Measurements from ENCODE around the gene CACNA2D3.

Gene CACNA2D3

DNA sequence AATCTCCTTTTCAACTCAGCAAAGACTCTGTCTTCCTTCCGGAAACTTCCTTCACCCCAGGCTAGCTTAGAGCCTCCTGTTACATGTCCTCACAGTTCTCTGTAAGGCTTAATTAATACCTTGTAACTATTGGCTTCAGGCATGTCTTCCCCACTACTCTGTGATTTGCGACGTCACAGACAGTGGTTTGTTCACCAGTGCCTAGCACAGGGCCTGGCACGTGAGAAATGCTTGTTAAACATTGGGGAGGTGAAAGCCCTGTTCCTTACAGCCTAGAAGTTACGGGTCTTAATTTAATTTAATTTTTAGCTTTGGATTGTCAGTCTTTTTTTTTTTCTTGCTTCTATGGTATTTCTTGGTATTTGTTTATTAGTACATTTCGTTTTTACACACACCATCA lies 36.4 kb upstream of the CACNA2D3 start:
- no peaks in the 10 kb centered on the region for H3K36me3 ChIP-seq
- H3K9me3 ChIP-seq (ENCODE audit: severe bottlenecking) = no peaks in the 10 kb centered on the region
- TF ChIP-seq, protein P1, sequence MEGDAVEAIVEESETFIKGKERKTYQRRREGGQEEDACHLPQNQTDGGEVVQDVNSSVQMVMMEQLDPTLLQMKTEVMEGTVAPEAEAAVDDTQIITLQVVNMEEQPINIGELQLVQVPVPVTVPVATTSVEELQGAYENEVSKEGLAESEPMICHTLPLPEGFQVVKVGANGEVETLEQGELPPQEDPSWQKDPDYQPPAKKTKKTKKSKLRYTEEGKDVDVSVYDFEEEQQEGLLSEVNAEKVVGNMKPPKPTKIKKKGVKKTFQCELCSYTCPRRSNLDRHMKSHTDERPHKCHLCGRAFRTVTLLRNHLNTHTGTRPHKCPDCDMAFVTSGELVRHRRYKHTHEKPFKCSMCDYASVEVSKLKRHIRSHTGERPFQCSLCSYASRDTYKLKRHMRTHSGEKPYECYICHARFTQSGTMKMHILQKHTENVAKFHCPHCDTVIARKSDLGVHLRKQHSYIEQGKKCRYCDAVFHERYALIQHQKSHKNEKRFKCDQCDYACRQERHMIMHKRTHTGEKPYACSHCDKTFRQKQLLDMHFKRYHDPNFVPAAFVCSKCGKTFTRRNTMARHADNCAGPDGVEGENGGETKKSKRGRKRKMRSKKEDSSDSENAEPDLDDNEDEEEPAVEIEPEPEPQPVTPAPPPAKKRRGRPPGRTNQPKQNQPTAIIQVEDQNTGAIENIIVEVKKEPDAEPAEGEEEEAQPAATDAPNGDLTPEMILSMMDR (IDR thresholded peaks at IDR 0.05; ENCODE audit: low read depth, low read length) = no peak
- DNase-seq = no peak
- H3K4me3 ChIP-seq (ENCODE audit: low read depth, low read length) = no peak overlapping the region
- no peak overlapping the region for H3K27ac ChIP-seq
- no peaks in the 10 kb centered on the region for H3K27me3 ChIP-seq (ENCODE audit: insufficient read depth, low read depth, severe bottlenecking)

DNA sequence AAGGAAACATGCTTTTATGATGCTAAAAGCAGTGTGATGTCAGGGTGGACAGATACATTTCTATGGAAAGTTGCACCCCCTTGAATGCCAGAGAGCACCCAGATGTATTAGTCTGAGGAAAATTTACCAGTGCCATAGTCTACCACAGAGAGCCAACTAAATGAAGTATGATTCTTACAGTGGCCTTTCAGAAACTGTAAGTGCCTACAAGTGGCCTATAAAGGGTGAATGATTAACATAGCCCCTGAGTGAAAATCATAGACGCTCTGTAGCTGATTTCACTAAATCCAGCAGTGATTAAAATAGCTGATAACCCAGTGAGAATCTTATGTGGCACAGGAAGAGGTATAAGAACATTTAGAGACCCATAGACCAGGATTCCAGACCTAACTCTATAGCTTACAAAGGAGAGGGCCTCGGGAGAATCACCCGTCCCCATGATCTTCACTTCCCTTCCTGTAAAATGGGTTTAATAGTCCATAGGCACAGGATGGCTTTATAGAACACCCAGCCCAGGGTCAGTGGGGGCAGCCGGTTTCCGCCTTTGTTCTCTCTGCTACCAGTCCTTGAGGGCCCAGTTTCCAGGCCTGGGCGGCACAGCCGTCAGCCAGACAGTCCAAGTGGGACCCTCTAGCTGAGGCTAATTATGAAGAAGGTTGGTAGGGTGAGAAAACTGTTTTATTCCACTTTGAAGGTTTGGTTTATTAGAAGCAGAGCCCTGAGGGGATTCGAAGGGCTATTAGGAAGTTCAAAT lies 35.5 kb upstream of the CACNA2D3 start:
- no peaks in the 10 kb centered on the region for H3K9me3 ChIP-seq (ENCODE audit: severe bottlenecking)
- DNase-seq = no peak
- H3K27ac ChIP-seq = no peak overlapping the region
- H3K36me3 ChIP-seq = no peaks in the 10 kb centered on the region
- TF ChIP-seq, protein P1 (IDR thresholded peaks at IDR 0.05; ENCODE audit: low read depth, low read length) = no peak
- H3K4me3 ChIP-seq (ENCODE audit: low read depth, low read length) = no peak overlapping the region
- no peaks in the 10 kb centered on the region for H3K27me3 ChIP-seq (ENCODE audit: insufficient read depth, low read depth, severe bottlenecking)

DNA sequence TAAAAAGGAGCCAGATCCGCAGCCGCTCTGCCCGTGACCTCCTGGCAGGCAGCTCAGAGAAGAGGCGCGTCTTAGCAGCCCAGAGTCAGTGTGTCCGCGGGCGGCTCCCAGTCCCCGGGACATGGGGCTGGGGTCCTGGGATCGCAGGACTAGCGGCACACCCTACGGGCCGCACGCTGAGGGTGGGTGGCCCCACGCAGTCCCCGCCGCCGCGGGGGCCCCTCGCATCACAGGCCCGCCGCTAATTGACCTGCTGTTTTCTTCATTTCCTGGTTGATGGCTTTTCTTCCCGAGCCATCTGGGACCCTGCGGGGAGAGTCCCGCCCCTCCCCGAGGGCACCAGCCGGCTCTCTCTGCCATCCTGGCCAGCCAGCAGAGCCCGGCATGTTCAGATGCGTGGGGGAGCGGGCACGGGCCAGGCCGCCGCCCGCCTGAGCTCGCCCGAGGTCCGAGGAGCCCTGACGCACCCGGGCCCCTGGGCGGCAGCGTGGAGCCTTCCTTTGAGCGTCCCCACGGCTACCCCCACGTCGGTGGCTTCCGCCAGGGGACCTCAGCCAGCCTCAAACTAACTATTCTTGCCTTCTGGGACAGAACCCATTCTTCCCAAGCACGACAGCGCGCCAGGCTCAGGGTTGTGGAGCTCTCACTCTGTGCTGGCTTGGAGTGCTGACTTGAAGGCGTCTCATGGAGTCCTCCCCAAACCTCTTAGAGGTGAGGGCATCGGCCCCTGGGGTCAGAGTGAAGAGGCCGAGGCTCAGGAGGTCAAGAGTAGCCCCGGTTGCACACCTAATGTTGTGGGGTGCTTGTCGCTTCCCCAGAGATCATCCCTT lies 34.6 kb upstream of the CACNA2D3 start:
- Histone ChIP-seq H3K27ac (no peak overlapping the region), H3K4me3 (ENCODE audit: low read depth, low read length) (no peak overlapping the region), H3K27me3 (ENCODE audit: insufficient read depth, low read depth, severe bottlenecking) (no peaks in the 10 kb centered on the region), H3K9me3 (ENCODE audit: severe bottlenecking) (no peaks in the 10 kb centered on the region), H3K36me3 (no peaks in the 10 kb centered on the region)
- DNase-seq = no peak
- TF ChIP-seq, protein P1 (IDR thresholded peaks at IDR 0.05; ENCODE audit: low read depth, low read length) = no peak

DNA sequence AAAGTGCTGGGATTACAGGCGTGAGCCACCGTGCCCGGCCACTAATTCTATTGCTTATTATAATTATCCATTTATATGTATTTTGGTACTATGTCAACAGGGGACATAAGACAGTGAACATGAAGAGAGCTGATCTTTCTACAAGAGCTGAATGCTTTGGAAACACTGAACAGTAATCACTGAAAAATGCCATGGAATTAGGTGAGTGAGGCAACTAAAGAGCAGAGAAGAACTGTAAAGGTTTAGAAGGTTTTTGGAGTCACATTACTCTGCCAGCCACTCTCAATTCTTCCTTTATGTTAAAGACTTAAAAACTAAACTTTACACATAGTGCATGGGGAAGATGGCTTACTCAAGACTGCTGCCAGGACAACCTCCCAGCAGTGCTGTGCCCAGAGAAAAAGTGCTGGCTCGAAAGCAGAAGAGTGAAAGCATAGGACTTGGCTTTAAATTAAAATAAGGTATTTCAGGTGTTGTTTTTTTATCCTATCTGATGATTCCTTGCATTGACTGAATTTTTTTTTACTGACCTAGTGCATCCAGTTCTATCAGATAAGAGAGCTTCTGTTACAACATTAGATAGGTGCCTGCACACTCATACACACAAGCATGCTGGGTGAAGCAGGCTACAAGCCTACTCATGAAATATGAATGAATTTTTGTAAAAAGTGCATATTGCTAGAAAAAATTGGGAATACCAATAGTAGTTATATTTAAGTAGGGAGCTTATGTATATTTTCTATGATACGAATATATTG lies 28.7 kb upstream of the CACNA2D3 start:
- Histone ChIP-seq H3K27me3 (ENCODE audit: insufficient read depth, low read depth, severe bottlenecking) (no peaks in the 10 kb centered on the region), H3K27ac (no peak overlapping the region), H3K36me3 (no peaks in the 10 kb centered on the region), H3K9me3 (ENCODE audit: severe bottlenecking) (no peaks in the 10 kb centered on the region), H3K4me3 (ENCODE audit: low read depth, low read length) (no peak overlapping the region)
- TF ChIP-seq, protein P1 (IDR thresholded peaks at IDR 0.05; ENCODE audit: low read depth, low read length) = no peak
- no peak for DNase-seq

DNA sequence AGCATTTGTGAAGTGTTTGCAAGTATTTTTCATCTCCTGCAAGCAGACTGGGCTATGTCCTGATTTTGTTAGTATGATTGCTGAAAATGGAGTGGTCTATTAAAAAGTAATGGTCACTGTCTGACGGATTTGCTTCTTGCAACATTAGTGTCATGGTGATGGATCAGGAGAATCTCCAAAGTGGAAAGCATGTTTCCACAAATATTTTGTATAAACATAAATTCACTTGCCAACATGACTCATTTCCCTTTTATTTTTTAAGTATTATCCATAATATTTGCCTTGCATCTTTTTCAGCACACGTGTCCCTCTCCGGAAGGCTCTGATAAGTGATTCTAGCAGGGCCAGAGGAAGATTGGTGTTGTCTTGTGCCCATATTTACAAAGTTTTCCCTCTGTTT lies 27.4 kb upstream of the CACNA2D3 start:
- Histone ChIP-seq H3K27me3 (ENCODE audit: insufficient read depth, low read depth, severe bottlenecking) (no peaks in the 10 kb centered on the region), H3K4me3 (ENCODE audit: low read depth, low read length) (no peak overlapping the region), H3K9me3 (ENCODE audit: severe bottlenecking) (no peaks in the 10 kb centered on the region), H3K27ac (no peak overlapping the region), H3K36me3 (no peaks in the 10 kb centered on the region)
- TF ChIP-seq, protein P1 (IDR thresholded peaks at IDR 0.05; ENCODE audit: low read depth, low read length) = no peak
- no peak for DNase-seq

Measured in WERI-Rb-1 (cell line).